CD4-positive, alpha-beta T cell treated with Interleukin-1 beta for 1 hour (primary cell): ENCODE data around the gene ARHGAP10.

Experiments used
- DNase-seq, 2 donors: peaks; one replicate each; pipeline ENCODE4 v3.0.0-alpha.2; 2020 to 2022

The ARHGAP10 gene, protein sequence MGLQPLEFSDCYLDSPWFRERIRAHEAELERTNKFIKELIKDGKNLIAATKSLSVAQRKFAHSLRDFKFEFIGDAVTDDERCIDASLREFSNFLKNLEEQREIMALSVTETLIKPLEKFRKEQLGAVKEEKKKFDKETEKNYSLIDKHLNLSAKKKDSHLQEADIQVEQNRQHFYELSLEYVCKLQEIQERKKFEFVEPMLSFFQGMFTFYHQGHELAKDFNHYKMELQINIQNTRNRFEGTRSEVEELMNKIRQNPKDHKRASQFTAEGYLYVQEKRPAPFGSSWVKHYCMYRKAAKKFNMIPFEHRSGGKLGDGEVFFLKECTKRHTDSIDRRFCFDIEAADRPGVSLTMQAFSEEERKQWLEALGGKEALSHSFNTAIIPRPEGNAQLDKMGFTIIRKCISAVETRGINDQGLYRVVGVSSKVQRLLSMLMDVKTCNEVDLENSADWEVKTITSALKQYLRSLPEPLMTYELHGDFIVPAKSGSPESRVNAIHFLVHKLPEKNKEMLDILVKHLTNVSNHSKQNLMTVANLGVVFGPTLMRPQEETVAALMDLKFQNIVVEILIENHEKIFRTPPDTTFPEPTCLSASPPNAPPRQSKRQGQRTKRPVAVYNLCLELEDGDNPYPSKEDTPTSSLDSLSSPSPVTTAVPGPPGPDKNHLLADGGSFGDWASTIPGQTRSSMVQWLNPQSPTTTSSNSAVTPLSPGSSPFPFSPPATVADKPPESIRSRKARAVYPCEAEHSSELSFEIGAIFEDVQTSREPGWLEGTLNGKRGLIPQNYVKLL

DNA sequence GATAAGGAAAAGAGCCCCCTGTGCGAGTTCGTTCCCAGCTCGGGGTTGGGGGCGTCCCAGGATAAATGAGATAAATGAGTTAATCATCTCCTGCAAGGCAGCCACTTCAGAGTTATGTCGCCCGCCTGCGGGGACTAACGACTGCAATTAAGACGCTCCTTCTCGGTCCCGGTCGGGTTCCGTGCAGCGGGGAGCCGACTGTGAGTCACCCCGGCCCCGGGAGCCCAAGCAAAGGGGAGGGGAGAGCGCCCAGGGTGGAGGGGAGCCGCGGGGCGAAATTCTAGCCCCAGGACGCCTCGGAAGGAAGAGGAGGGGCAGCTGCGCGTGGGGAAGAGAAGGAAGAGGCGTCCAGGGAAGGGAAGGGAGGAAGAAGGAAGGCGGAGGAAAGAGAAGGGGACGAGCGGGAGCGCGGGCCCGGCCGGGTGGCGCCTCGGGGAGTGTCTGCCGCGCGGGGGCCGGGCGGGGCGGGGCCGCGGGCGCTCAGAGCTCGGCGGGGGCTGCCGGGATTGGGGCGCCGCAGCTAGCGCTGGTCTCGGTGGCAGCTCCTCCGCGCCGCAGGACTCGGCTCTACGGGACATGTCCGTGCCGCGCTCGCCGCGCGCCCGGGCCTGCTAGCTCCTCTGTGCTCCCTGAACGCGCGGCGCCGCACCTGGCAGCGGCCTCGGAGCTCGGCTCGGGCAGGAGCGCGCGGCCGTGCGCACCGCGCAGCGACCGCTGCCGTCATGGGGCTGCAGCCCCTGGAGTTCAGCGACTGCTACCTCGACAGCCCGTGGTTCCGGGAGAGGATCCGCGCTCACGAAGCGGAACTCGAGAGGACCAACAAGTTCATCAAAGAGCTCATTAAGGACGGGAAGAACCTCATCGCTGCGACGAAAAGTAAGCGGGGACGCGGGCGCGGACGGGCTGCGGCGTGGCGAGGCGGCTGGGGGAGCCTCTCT lies at the start of gene ARHGAP10:
TSS of gene ARHGAP10 (plus strand) at position 509 of the 938 bp plus-strand sequence. CDS start at position 723, 214 bp downstream.
- peak; percentile 60 to 63 for DNase-seq

DNA sequence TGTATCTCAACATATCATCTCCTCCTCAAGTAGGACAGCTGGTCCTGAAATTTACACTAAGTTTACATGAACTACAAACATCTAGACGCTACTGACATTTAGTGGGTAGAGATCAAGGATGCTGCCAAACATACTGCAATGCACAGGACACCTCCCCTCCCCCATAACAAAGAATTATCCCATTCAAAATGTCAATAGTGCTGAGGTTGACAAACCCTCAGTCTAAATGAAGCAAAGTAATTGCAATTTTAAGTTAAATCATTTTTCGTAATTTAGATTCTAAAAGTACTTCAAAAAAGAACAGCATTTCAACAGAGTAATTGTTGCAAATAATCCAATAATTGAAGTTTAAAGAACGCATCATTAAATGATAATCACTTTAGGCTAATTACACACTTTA lies 49.1 kb upstream of the ARHGAP10 start:
- no peak for DNase-seq

DNA sequence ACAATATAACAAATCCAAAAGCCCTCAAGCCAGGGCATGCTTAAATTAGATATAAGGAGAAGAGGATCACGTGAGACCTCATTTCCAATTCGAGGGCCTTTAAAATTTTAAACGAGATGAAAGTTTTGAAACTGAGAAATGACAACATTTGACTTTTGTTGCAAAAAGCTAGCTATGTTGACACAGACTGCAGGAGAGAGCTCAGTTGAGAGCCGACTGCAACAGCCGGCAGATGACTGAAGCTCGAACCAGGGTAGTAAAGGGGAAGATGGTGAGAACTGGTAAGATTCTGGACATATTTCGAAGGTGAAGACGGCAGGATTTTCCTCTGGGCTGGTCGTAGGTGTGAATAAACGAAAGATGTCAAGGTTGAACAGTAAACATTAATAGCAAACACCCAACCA lies 48.7 kb upstream of the ARHGAP10 start:
- DNase-seq: peak; percentile 2 to 23

- DNase-seq: peak; percentile 86 to 88
Measured at GRCh38 chr4:147683717-147684700, 47.9 kb upstream of the ARHGAP10 start, which contains the start of gene PRMT9. Gene PRMT9, minus strand, starts transcription at chr4:147684163. Its CDS starts 176 bp downstream, at chr4:147683987.

DNA sequence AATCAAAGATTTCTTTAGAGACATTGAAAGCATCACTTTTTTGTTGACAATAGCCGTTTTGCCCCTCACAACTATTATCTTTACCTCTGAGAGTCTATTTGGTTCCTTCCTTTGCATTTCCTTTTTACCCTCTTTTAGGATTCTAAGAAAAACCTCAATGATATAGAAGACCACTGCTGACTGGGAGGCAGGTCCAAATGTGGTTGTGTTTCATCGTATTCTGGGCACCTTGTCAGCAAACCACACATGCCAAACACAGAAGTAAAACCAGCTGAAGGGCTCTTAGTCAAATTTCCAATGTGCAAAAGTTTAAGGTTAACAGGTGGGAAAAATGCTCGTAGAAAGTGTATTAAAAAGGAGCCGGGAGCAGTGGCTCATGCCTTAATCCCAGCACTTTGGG lies 42.8 kb upstream of the ARHGAP10 start:
- no peak for DNase-seq

DNA sequence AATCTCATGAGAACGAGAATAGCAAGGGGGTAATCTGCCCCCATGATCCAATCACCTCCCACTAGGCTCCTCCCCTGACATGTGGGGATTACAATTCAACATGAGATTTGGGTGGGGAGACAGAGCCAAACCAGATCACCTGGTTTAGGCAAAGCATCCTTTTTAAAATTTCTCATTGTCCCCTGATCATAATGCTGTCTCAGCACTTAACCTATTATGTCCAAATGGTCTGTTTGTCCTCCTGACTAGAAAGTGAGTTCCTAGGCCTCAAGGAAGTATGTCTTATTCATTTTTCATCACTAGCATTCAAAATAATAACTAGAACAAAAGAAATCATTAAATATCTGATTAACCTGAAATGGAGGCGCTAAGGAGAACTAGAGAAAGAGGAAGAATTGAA lies 40.1 kb upstream of the ARHGAP10 start:
- no peak for DNase-seq

- DNase-seq: no peak
Measured at GRCh38 chr4:147693218-147693617, 38.7 kb upstream of the ARHGAP10 start.

DNA sequence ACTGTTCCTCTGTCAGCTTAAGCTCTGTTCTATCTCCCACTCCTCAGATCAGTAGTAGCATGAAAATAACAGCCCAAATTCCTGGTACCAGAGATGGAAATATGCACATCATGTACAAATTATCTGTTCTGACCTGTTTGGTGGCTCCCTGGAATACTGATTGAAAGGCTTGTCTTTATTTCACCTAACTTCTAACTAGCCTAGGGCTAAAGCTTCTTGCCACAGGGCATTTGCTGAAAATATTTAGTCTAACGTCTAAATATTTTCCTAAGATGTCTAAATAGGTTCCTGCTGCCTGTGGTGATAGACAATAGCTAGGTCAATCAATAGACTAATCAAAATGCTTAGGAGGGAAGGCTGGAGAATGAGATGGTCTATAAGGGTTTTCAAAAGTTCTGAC lies 35.0 kb upstream of the ARHGAP10 start:
- no peak for DNase-seq

DNA sequence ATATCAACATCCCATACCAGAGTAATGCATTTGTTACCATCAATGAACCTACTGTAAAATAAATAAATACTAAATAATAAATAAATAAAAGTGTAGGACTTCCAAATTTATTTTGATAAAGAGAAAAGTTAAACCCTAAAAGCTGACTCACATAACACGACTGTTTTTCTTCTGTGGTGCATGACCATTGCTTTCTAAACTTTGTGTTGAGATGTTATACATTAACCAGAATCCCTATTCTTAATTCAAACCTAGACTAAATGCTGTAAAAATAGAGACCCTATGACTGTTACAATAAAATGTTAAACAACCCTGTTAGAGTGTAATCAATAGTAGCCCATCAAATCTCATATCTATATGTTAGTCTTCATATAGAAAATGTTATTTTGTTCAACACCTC lies 27.0 kb upstream of the ARHGAP10 start:
- no peak for DNase-seq

- DNase-seq: peak; percentile 39 to 71
Measured at GRCh38 chr4:147707892-147708672, 23.8 kb upstream of the ARHGAP10 start.

GRCh38 chr4:147709999-147710398 lies 21.9 kb upstream of the ARHGAP10 start:
- DNase-seq: no peak

GRCh38 chr4:147714575-147715401 lies 17.1 kb upstream of the ARHGAP10 start:
- DNase-seq: no peak

DNA sequence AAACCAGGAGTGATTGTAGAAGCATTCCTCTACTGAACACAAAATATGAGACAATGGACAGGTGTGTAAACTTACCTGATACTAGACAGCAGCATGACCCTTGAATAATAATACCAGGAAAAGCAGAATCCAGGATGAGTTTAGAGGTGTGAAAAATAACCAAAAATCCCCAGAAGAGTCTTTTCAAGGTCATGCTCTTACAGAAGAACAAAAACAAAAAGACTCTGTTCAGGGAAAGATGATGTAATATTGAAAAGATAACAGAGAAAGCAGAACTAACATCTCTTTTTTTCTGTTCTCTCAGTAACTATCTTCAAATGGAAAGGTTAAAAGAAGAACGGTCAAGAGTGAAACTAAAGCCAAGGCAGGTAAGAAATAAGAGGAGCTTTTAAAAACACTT lies 14.0 kb upstream of the ARHGAP10 start:
- DNase-seq: no peak

DNA sequence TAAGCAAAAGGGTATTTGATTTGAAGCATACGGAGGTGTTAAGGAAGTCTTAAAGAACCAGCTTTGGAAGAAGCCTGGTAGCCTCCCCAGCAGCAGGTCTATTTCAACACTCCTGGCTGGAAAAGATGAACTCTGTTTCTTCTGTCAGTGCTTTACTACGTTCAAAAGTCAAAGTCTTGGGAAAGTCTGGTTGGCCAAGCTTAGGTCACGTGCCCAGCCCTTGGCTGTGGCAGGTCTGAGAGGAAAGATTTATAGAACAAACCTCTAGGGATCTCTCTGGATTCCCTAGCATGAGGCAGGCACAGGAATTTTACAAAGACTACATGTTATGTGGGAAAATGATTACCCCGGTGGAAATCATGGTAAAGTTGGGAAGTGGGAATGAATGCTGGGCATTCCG lies 8.6 kb upstream of the ARHGAP10 start:
- no peak for DNase-seq

DNA sequence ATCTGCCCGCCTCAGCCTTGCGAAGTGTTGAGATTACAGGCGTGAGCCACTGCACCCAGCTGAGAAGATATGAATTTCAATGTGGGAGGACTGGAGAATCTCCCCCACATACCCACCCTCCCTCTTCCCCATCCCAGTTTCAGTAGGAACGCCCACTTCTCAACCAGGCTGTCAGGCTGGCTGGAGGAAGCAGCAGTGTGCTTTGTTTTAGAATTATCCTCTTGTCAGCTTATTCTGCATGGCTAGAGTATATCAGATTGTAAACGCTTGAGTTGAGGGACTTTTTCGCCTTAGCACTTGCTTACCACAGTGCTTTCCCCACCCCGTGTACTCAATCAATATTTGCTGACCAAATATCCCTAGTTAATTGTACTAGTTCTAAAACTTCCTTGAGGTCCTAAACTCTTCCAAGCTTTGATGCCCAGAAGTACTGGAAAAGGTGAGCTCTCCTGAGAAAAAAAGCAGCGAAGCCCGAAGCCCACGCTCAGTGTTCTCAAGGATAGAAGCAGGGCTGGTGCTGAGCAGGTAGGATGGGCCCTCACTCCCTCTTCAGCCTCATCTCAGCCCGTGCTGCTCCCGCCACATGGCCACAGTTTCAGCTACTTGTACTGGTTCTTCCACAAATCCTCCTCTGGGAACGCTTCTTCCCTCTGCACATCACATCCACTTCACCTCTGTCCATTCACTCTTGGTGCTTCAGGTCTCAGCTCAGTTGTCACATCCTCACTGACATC lies 7.3 kb upstream of the ARHGAP10 start:
- DNase-seq: no peak

- no peak for DNase-seq
Measured at GRCh38 chr4:147725673-147726072, 6.2 kb upstream of the ARHGAP10 start.

- DNase-seq: no peak
Measured at GRCh38 chr4:147727476-147728028, 4.3 kb upstream of the ARHGAP10 start.

- DNase-seq: no peak
Measured at GRCh38 chr4:147730333-147730732, 1.6 kb upstream of the ARHGAP10 start.
